DND-41 (cell line): ENCODE data around the gene FAM83F.

Experiments
- ATAC-seq: fragments of 200-7000 bp; cut with Tn5 transposase; 3 replicates; pipeline ENCODE4 v1.9.1; 2021; ENCODE audit warnings: low read depth; ENCODE audit not compliant: insufficient read depth
- DNase-seq: peaks from one replicate; pipeline ENCODE4 v3.0.0-alpha.2; 2020
- H2AFZ ChIP-seq: 2 replicates; pipeline ENCODE4 v1.6.0; 2012; ENCODE audit warnings: low read depth, low read length
- H3K27ac ChIP-seq: 2 replicates; pipeline ENCODE4 v1.5.1; 2012; ENCODE audit warnings: low read length, inconsistent platforms
- H3K27me3 ChIP-seq: fragments of 200-600 bp; sonication (generic); 2 replicates; pipeline ENCODE4 v1.6.0; 2012; ENCODE audit warnings: low read length, mild to moderate bottlenecking, inconsistent platforms; ENCODE audit not compliant: insufficient read depth, poor library complexity
- H3K36me3 ChIP-seq: 2 replicates; pipeline ENCODE4 v1.5.1; 2012; ENCODE audit warnings: low read length, inconsistent platforms; ENCODE audit not compliant: insufficient read depth
- H3K4me1 ChIP-seq: 2 replicates; pipeline ENCODE4 v1.5.1; 2012; ENCODE audit warnings: mild to moderate bottlenecking, low read length; ENCODE audit not compliant: insufficient read depth
- H3K4me2 ChIP-seq: 2 replicates; pipeline ENCODE4 v1.6.0; 2012; ENCODE audit warnings: mild to moderate bottlenecking, moderate library complexity, low read length, inconsistent platforms; ENCODE audit not compliant: insufficient read depth
- H3K4me3 ChIP-seq, 2 experiments: fragments of 200-600 bp in 1 of 2; shearing (Covaris generic) in 1 of 2; 2 replicates each; pipeline ENCODE4 v1.5.1; 2012 to 2016; ENCODE audit warnings: inconsistent platforms in 2 of 2, low read length in 2 of 2, mild to moderate bottlenecking in 2 of 2, low read depth in 1 of 2, moderate library complexity in 1 of 2
- H3K79me2 ChIP-seq: 2 replicates; pipeline ENCODE4 v1.6.0; 2012; ENCODE audit warnings: low read length, inconsistent platforms; ENCODE audit not compliant: insufficient read depth
- H3K9ac ChIP-seq: 2 replicates; pipeline ENCODE4 v1.6.0; 2012; ENCODE audit warnings: low read depth, mild to moderate bottlenecking, inconsistent platforms, low read length, moderate library complexity
- H3K9me3 ChIP-seq: 2 replicates; pipeline ENCODE4 v1.5.1; 2012; ENCODE audit warnings: low read length, moderate library complexity, mild to moderate bottlenecking, inconsistent platforms; ENCODE audit not compliant: insufficient read depth, severe bottlenecking
- H4K20me1 ChIP-seq: 2 replicates; pipeline ENCODE4 v1.6.0; 2012; ENCODE audit warnings: low read length; ENCODE audit not compliant: insufficient read depth
- EZH2 ChIP-seq: IDR thresholded peaks from 3 replicates; pipeline ENCODE4 v1.6.1; 2012; ENCODE audit warnings: borderline replicate concordance, low read depth, mild to moderate bottlenecking, moderate library complexity, low read length, inconsistent platforms; ENCODE audit not compliant: severe bottlenecking
- TF ChIP-seq, protein P1 (sequence below): IDR thresholded peaks from 2 replicates; pipeline ENCODE4 v1.5.1; 2012; ENCODE audit warnings: borderline replicate concordance, low read length, moderate library complexity, mild to moderate bottlenecking; ENCODE audit not compliant: poor library complexity, severe bottlenecking; ENCODE audit errors: extremely low read depth

FAM83F gene

DNA sequence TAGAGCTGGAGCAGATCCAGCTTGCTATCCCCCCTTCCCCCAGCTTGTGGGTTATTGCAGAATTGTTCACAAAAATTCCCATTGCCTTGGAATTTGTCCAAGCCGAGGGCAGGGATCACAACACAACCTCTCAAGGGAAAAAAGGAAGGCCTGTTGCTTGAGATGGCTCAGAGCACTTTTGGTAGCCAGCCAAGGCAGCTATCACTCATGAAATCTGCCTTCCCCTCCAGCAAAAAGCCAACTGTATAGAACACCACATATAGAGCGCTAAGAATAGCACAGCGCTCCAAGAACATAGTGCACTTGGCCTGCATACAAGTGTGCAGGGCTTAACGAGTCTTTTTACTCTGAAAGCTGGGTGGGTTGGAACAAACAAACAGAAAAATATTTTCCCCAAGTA lies 46.2 kb downstream of the FAM83F start:
- Histone ChIP-seq H3K4me3 (no peak overlapping the region), H3K9ac (no peak overlapping the region), H3K27ac (no peak overlapping the region), H3K36me3 (peaks cover 4% of the 10 kb centered on the region; the same call in 1 of the 2 replicates), H3K4me1 (peaks cover 17% of the 10 kb centered on the region), H3K4me2 (no peak overlapping the region), H2AFZ (no peak overlapping the region), H3K79me2 (peaks cover 13% of the 10 kb centered on the region), H3K27me3 (no peaks in the 10 kb centered on the region), H4K20me1 (peaks cover 6% of the 10 kb centered on the region), H3K9me3 (no peaks in the 10 kb centered on the region)
- ATAC-seq: no peak
- TF ChIP-seq EZH2: no peak
- TF ChIP-seq, protein P1, sequence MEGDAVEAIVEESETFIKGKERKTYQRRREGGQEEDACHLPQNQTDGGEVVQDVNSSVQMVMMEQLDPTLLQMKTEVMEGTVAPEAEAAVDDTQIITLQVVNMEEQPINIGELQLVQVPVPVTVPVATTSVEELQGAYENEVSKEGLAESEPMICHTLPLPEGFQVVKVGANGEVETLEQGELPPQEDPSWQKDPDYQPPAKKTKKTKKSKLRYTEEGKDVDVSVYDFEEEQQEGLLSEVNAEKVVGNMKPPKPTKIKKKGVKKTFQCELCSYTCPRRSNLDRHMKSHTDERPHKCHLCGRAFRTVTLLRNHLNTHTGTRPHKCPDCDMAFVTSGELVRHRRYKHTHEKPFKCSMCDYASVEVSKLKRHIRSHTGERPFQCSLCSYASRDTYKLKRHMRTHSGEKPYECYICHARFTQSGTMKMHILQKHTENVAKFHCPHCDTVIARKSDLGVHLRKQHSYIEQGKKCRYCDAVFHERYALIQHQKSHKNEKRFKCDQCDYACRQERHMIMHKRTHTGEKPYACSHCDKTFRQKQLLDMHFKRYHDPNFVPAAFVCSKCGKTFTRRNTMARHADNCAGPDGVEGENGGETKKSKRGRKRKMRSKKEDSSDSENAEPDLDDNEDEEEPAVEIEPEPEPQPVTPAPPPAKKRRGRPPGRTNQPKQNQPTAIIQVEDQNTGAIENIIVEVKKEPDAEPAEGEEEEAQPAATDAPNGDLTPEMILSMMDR: no peak
- no peak for DNase-seq

DNA sequence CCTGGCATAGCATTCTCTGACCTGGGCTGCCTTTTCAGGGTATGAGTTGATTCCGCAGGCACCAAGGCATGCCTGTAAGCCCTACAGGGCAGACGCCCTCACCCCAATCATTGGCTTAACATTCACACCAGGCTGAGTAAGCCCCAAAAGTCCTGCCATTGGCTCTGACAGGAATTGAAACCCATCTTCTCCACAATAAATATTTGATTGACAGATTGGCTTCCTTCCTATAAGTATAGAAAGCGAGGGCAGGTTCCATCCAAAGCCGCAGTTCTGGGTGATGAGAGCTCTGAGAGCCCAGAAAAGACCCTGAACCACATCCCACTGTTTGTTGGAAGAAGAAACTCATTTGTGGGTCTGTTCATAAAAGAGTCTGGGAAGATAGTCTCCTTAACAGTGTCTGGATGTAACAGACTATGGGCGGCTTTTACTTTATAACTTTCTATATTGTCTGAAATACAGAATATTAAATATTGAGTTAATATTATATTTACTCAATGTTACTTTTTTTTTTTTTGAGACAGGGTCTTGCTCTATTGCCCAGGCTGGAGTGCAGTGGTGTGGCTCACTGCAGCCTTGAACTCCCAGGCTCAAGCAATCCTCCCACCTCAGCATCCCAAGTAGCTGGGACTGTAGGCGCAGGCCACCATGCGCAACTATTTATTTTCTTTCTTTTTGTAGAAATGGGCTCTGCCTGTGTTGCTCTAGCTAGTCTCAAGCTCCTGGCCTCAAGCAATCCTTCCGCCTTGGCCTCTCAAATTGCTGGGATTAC lies 46.8 kb downstream of the FAM83F start:
- Histone ChIP-seq H3K79me2 (peaks cover 19% of the 10 kb centered on the region), H3K4me3 (no peak overlapping the region), H3K36me3 (peaks cover 4% of the 10 kb centered on the region; the same call in 1 of the 2 replicates), H3K9me3 (no peaks in the 10 kb centered on the region), H3K4me1 (peaks cover 23% of the 10 kb centered on the region), H2AFZ (no peak overlapping the region), H4K20me1 (peaks cover 9% of the 10 kb centered on the region), H3K27me3 (no peaks in the 10 kb centered on the region), H3K4me2 (no peak overlapping the region), H3K27ac (no peak overlapping the region), H3K9ac (no peak overlapping the region)
- DNase-seq: no peak
- TF ChIP-seq, protein P1: no peak
- TF ChIP-seq EZH2: no peak
- no peak for ATAC-seq

DNA sequence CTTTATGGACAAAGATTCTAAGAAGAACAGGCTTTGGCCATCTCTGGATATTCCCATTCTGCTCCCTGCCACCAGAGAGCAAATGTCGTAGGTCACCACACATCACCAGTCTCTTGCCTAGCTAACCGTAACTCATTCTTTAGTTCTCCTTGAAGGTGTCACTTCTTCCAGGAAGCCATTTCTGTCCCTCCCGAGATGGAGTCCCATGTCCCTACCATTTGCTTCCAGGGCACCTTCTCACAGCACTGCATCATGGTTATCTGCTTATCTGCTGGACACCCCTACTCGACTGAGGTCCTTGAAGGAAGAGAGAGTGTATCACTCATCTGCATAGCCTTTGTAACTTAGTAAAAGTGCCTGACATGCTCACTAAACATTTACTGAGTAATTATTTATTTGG lies 47.6 kb downstream of the FAM83F start:
- Histone ChIP-seq H3K4me1 (peaks cover 23% of the 10 kb centered on the region), H3K27ac (no peak overlapping the region), H3K9me3 (no peaks in the 10 kb centered on the region), H4K20me1 (peaks cover 13% of the 10 kb centered on the region), H3K9ac (no peak overlapping the region), H3K4me2 (no peak overlapping the region), H3K79me2 (peaks cover 25% of the 10 kb centered on the region), H3K27me3 (no peaks in the 10 kb centered on the region), H3K36me3 (peaks cover 4% of the 10 kb centered on the region; the same call in 1 of the 2 replicates), H3K4me3 (no peak overlapping the region), H2AFZ (0 out of 2 replicates have a peak overlapping the region, but pooled peaks have one; percentile 26)
- TF ChIP-seq EZH2: no peak
- TF ChIP-seq, protein P1: no peak
- DNase-seq (no peak), ATAC-seq (no peak)
